Subcutaneous abdominal adipose tissue (tissue), 5 donors: ENCODE results near the gene METTL17.
"Not testable (repeated sequence)": the region's sequence is repeated elsewhere in the genome, so short reads cannot be mapped to it uniquely, and the experiment has no call there.

Experiments used
- H3K27ac ChIP-seq: one replicate; pipeline ENCODE4 v1.7.0; 2013; ENCODE audit warnings: low read depth, mild to moderate bottlenecking, inconsistent platforms, low read length, moderate library complexity
- H3K27me3 ChIP-seq, 5 donors: one replicate each; pipeline ENCODE4 v1.7.0; 2013; ENCODE audit warnings: low read length in 5 of 5, inconsistent platforms in 1 of 5; ENCODE audit not compliant: control insufficient read depth in 5 of 5, insufficient read depth in 4 of 5
- H3K36me3 ChIP-seq, 5 donors: one replicate each; pipeline ENCODE4 v1.7.0; 2013; ENCODE audit warnings: low read length in 5 of 5; ENCODE audit not compliant: control insufficient read depth in 5 of 5, insufficient read depth in 5 of 5
- H3K4me1 ChIP-seq, 5 donors: one replicate each; pipeline ENCODE4 v1.7.0; 2013; ENCODE audit warnings: low read length in 5 of 5, mild to moderate bottlenecking in 3 of 5, moderate library complexity in 1 of 5; ENCODE audit not compliant: control insufficient read depth in 5 of 5, insufficient read depth in 5 of 5
- H3K4me3 ChIP-seq, 5 donors: one replicate each; pipeline ENCODE4 v1.7.0; 2013; ENCODE audit warnings: low read length in 5 of 5, low read depth in 1 of 5
- H3K9ac ChIP-seq, 5 donors: one replicate each; pipeline ENCODE4 v1.7.0; 2013; ENCODE audit warnings: low read length in 5 of 5, mild to moderate bottlenecking in 4 of 5, moderate library complexity in 3 of 5
- H3K9me3 ChIP-seq, 5 donors: one replicate each; pipeline ENCODE4 v1.7.0; 2013; ENCODE audit warnings: low read length in 5 of 5; ENCODE audit not compliant: control insufficient read depth in 5 of 5
- donor health status: healthy.
- donor health status: healthy.
- donor health status: healthy.
- donor health status: healthy.
- donor health status: healthy.

METTL17 gene

GRCh38 chr14:21032326-21033132, 42.7 kb downstream of the METTL17 start:
- no peak overlapping the region for H3K27ac ChIP-seq

GRCh38 chr14:21033133-21033698, 43.4 kb downstream of the METTL17 start:
- Histone ChIP-seq H3K4me3 (no peak overlapping the region), H3K4me1 (peaks cover 0 to 3% (median 0%) of the 10 kb centered on the region in 5 donors), H3K9ac (no peak overlapping the region), H3K36me3 (no peaks in the 10 kb centered on the region), H3K27ac (no peak overlapping the region), H3K27me3 (no peaks in the 10 kb centered on the region), H3K9me3 (no peaks in the 10 kb centered on the region)

More at GRCh38 chr14:21032326-21033132, 42.7 kb downstream of the METTL17 start:
- H3K36me3 ChIP-seq, result no peaks in the 10 kb centered on the region
- no peaks in the 10 kb centered on the region for H3K27me3 ChIP-seq
- H3K4me3 ChIP-seq, result no peak overlapping the region
- no peaks in the 10 kb centered on the region for H3K4me1 ChIP-seq
- no peaks in the 10 kb centered on the region for H3K9me3 ChIP-seq
- H3K9ac ChIP-seq, result no peak overlapping the region

- Histone ChIP-seq H3K4me3 (no peak within 1 kb of the TSS), H3K9me3 (no peaks in the 10 kb centered on the region), H3K4me1 (peaks cover 3 to 18% (median 14%) of the 10 kb centered on the region in 5 donors), H3K9ac (no peak within 1 kb of the TSS), H3K36me3 (no peaks in the 10 kb centered on the region), H3K27ac (no peak within 1 kb of the TSS), H3K27me3 (no peaks in the 10 kb centered on the region)
Observed at GRCh38 chr14:21034707-21035106, 44.9 kb downstream of the METTL17 start, which contains the start of gene RNASE13. Gene RNASE13 (minus strand): TSS chr14:21034807. CDS start chr14:21034288, 519 bp downstream.

GRCh38 chr14:21036751-21037150, 47.0 kb downstream of the METTL17 start:
- H3K9me3 ChIP-seq, result no peaks in the 10 kb centered on the region
- H3K4me1 ChIP-seq, result peaks cover 6 to 21% (median 20%) of the 10 kb centered on the region in 5 donors
- H3K9ac ChIP-seq, result no peak overlapping the region
- H3K4me3 ChIP-seq, result no peak overlapping the region
- no peaks in the 10 kb centered on the region for H3K36me3 ChIP-seq
- no peaks in the 10 kb centered on the region for H3K27me3 ChIP-seq
- H3K27ac ChIP-seq, result no peak overlapping the region

GRCh38 chr14:21037156-21037555, 47.4 kb downstream of the METTL17 start:
- H3K27ac ChIP-seq, result no peak overlapping the region
- no peaks in the 10 kb centered on the region for H3K9me3 ChIP-seq
- H3K4me3 ChIP-seq, result no peak overlapping the region
- H3K9ac ChIP-seq, result no peak overlapping the region
- H3K27me3 ChIP-seq, result no peaks in the 10 kb centered on the region
- no peaks in the 10 kb centered on the region for H3K36me3 ChIP-seq
- H3K4me1 ChIP-seq, result peaks cover 6 to 23% (median 20%) of the 10 kb centered on the region in 5 donors

GRCh38 chr14:21038441-21039422, 49.0 kb downstream of the METTL17 start:
- H3K27me3 ChIP-seq, result no peaks in the 10 kb centered on the region
- no peaks in the 10 kb centered on the region for H3K36me3 ChIP-seq
- H3K4me3 ChIP-seq, result peak overlapping the region in 1 of 5 donors; percentile 31
- peak overlapping the region; percentile 55 for H3K27ac ChIP-seq
- H3K9ac ChIP-seq, result peak overlapping the region in 4 of 5 donors; percentile 9 to 58 (median 37)
- peaks cover 12 to 37% (median 32%) of the 10 kb centered on the region in 5 donors for H3K4me1 ChIP-seq
- no peaks in the 10 kb centered on the region for H3K9me3 ChIP-seq

GRCh38 chr14:21039585-21040369, 50.0 kb downstream of the METTL17 start:
- peak overlapping the region; percentile 55 for H3K27ac ChIP-seq
- peak overlapping the region in 3 of 5 donors; percentile 9 to 40 (median 24) for H3K9ac ChIP-seq
- H3K4me3 ChIP-seq, result no peak overlapping the region
- H3K36me3 ChIP-seq, result no peaks in the 10 kb centered on the region
- H3K4me1 ChIP-seq, result peaks cover 13 to 48% (median 42%) of the 10 kb centered on the region in 5 donors
- no peaks in the 10 kb centered on the region for H3K27me3 ChIP-seq
- no peaks in the 10 kb centered on the region for H3K9me3 ChIP-seq

GRCh38 chr14:21040370-21040925, 50.7 kb downstream of the METTL17 start:
- H3K4me1 ChIP-seq, result peaks cover 13 to 53% (median 46%) of the 10 kb centered on the region in 5 donors
- H3K4me3 ChIP-seq, result no peak overlapping the region
- H3K27ac ChIP-seq, result peak overlapping the region; percentile 55

GRCh38 chr14:21040941-21041340, 51.2 kb downstream of the METTL17 start:
- peak overlapping the region in 1 of 5 donors; percentile 38 for H3K9ac ChIP-seq
- H3K4me1 ChIP-seq, result peaks cover 13 to 53% (median 46%) of the 10 kb centered on the region in 5 donors
- peak overlapping the region; percentile 55 for H3K27ac ChIP-seq
- not testable (repeated sequence) for H3K27me3 ChIP-seq, H3K4me3 ChIP-seq, H3K9me3 ChIP-seq, H3K36me3 ChIP-seq

More at GRCh38 chr14:21040370-21040925, 50.7 kb downstream of the METTL17 start:
- no peaks in the 10 kb centered on the region for H3K27me3 ChIP-seq
- no peaks in the 10 kb centered on the region for H3K36me3 ChIP-seq
- H3K9ac ChIP-seq, result peak overlapping the region in 1 of 5 donors; percentile 38
- no peaks in the 10 kb centered on the region for H3K9me3 ChIP-seq
